ENCODE measurements around the gene CASP8AP2.
"Not testable (repeated sequence)": the region's sequence is repeated elsewhere in the genome, so short reads cannot be mapped to it uniquely, and the experiment has no call there.

GRCh38 chr6:89910001-89910901, 80.6 kb downstream of the CASP8AP2 start:
- TF ChIP-seq, protein P1, sequence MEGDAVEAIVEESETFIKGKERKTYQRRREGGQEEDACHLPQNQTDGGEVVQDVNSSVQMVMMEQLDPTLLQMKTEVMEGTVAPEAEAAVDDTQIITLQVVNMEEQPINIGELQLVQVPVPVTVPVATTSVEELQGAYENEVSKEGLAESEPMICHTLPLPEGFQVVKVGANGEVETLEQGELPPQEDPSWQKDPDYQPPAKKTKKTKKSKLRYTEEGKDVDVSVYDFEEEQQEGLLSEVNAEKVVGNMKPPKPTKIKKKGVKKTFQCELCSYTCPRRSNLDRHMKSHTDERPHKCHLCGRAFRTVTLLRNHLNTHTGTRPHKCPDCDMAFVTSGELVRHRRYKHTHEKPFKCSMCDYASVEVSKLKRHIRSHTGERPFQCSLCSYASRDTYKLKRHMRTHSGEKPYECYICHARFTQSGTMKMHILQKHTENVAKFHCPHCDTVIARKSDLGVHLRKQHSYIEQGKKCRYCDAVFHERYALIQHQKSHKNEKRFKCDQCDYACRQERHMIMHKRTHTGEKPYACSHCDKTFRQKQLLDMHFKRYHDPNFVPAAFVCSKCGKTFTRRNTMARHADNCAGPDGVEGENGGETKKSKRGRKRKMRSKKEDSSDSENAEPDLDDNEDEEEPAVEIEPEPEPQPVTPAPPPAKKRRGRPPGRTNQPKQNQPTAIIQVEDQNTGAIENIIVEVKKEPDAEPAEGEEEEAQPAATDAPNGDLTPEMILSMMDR (conservative IDR thresholded peaks at IDR 0.05 in 1 of 2, IDR thresholded peaks at IDR 0.05 in 1 of 2; ENCODE audit: low read depth in 1 of 2, low read length in 2 of 2) = not testable (repeated sequence)
- TF ChIP-seq EZH2 (IDR thresholded peaks at IDR 0.05; ENCODE audit: low read length, missing control alignments) = not testable (repeated sequence)
